HG03039 (cell line): Measurements from ENCODE around the gene CARD9.

ENCODE experiments used
- ATAC-seq: cut with Tn5 transposase; IDR thresholded peaks from one replicate; pipeline ENCODE4 v1.9.1; 2021; ENCODE audit warnings: mild to moderate bottlenecking, moderate library complexity; ENCODE audit not compliant: unreplicated experiment

CARD9 gene

DNA sequence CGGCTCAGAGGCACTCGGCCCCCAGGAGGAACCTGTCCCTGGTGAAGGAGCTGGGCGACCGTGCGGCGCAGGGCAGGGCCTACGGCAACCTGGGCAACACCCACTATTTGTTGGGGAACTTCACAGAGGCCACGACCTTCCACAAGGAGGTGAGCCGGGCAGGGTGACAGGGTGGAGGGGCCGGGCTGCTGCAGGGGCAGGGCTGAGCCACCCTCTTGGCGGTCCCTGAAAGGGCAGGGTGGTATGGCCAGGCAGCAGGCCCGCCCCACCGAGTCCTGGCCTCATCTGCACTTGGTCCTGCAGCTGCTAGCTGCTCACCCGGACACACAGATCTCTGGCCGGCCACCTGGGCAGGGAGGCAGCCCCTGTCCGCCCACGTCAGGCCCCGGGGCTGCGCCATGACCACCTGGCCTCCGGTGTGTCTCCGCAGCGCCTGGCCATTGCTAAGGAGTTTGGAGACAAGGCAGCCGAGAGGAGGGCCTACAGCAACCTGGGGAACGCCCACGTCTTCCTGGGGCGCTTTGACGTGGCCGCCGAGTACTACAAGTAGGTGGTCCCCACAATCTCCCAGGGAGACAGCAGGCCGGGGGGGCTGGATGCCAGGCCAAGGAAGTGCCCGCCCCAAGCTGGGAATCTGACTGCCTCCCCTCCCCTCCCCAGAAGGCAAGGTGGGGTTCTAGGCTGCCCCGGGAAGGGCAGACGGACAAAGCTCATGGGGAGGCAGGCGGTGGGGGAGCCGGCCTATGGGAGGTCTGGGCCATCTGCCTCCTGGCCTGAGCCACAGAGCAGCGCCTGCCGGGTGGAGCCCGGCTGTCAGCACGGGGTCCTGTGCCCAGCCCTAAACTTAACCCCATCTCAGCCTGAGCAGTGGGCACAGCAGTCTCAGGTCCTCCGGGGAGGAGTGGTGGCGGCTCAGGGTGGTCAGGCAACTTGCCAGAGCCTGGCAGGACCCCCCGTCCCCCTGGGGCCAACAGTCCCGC, 35.8 kb downstream of the CARD9 start:
- no peak for ATAC-seq

DNA sequence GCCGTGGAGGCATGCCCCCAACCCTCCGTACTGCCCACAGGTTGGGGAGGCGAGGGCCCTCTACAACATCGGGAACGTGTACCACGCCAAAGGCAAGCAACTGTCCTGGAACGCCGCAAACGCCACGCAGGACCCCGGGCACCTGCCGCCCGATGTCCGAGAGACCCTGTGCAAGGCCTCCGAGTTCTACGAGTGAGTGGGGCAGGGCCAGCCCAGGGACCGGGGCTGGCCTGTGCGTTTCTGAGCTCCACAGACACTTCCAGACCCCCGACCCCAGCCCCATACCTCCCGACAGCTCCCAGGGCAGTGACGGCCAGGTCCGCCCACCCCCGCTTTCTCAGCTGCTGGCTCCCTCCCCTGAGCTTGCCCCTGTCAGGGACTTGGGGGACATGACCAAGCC, 36.6 kb downstream of the CARD9 start:
- ATAC-seq: no peak

DNA sequence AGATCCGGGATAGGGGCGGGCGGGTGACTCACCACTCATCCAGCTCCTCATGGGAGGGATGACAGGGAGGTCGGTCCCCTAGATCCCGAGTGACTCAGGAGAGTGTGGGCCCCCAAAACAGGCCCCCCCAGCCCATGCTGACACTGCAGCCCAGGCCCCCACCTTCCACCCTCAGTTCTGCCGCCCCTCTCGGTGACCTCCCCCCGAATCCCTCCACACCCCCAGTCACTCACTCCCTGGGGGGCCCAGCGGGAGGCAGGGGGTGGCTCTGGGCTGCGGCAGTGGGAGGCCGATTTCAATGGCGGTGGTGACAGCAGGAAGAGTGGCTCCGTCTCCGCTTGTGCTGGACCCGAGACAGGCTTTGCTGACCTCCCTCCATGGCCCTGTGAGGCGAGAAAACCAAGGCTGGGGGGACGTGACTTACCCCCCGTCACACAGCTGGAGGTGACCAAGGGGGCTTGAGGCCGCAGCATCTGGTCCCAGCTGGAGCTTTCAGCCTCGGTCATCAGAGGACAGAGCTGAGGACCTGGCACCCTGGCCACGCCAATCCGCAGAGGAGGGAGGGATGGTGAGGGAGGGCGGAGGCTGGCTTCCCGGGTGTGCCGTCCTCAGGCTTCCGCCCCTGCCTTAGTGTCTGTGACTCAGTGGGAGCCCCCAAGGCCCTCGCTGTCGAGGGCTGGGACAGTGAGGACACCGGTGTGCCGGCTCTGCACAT, 37.2 kb downstream of the CARD9 start:
- no peak for ATAC-seq

- ATAC-seq: no peak
These were observed 37.9 kb downstream of the CARD9 start for GRCh38 chr9:136335296-136336155.

- ATAC-seq: no peak
These were observed 38.9 kb downstream of the CARD9 start for GRCh38 chr9:136334541-136334940.

- no peak for ATAC-seq
These were observed 40.0 kb downstream of the CARD9 start for GRCh38 chr9:136333486-136333885.

DNA sequence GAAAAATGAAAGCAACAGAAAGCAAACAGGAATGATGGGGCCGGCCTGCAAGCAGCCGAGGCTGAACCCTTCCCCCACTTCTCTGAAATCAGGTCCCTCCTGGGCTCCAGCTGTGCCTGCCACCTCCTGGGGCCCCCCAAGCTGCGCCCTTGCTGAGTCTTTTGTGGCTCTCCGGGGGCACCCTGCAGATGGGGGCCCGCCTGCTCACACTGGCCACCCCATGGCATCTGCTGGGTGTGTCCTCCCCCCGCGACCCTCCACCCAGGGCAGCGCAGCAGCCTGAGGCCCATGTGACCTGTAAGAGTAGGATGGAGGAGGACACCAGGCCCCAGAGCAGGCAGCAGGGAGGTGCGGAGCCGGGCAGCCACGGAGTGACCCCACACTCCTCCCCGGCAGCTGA, 40.4 kb downstream of the CARD9 start:
- no peak for ATAC-seq

DNA sequence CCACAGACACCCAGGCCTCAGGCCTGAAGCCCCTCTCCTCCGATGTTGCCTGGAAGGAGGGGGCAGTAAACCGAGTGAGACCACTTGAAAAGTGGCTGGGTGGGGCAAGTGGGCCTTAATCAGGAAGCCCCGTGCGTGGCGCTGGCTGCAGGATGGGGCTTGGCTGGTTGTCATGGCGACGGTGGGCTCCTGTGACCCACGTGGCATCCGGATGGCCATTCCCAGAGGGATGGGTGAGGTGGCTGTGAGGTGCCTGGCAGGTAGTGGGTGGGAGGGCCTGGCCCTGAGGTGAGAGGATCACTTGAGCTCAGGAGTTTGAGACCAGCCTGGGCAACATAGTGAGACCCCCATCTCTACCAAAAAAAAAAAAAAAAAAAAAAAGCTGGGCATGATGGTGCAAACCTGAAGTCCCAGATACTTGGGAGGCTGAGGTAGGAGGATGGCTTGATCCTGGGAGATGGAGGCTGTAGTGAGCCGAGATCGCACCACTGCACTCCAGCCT, 40.9 kb downstream of the CARD9 start:
- ATAC-seq: no peak

DNA sequence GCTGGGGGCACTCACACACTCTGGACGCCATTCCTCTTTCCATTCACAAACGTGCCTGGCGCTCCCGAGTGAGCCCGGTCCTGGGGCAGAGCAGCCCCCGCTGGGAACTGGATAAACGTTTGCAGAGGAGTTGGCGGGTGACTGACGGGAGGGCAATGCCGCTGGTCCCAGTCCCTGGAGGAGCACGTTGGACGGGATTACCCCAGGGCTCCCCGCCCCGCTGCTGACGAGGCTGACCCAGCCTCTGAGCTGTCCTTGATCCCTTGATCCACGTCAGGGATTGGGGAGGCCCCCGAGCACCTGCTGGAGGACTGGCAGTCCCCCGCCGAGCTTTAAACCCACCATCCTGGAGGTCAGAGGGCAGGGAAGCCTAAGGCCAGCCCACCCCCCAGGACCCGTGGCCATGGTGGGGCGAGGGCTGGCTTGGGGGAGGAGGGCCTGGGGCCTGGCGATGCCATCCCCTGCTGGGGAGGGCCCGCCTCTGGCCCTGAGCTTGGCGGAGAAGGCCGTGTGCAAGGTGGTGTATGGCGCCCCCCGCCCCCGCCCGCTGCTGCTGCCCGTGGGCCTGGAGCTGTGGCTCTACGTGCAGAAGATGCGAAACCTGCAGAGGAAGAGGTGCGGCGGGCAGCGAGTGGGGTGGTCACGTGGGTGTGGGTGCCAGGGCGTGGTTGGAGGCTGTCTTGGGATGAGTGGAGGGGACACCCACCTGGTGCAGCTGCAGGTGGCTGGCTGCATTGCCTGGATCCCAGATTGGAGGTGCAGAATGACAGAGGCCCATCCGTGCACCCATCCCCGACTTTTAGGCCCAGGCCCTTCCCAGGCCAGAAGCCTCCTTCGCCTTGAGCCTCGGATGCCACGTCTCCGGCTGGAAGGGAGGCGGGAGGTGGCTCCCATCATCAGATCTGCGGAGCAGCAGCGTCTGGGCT, 41.6 kb downstream of the CARD9 start:
- ATAC-seq: no peak

DNA sequence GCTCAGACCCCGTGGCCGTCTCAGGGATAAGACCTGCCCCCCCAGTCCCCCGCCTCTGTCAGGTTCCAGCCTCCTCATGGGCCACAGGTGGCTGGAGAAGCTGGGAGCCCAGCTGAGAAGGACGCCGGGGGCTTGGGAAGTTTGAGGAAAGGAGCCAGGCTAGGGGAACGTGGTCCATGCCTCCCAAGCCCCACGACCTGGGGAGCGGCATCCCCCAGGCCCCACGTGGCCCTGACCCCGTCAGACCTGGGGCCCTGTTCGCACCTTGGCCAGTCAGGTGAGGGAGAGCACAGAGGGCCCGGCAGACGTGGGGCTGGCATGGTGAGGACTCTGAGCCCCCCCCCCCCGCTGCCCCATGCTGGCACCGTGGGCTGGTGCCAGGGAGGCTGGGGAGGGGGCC, 42.4 kb downstream of the CARD9 start:
- no peak for ATAC-seq

DNA sequence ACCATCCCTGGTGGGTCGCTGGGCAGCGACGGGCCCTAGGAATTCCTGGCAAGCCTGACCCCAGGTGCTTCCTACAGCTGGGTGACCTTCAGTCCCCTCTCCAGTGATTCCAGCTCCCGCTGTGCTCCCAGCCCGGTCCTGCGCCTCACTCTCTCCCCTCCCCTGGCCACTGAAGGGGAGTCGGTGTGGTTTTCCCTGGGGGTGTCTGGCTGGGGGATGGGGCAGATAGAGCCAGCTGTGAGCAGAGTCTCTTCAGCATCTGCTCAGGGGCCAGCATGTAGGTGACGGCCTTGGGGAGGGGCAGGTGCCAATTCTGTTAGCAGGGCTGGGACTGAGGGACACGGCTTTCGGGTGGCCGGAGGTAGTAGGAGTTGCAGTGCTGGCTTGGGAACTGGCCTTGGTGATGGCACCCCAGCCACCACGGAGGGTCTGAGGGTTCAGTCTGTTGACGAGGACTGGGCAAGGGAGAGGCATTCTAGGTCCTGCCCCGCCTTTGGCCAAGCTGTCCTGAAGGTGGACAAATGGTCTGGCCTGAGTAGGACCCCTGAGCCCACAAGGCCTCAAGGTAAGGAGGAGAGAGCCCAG, 43.0 kb downstream of the CARD9 start:
- ATAC-seq: no peak

GRCh38 chr9:136329636-136330405, 43.6 kb downstream of the CARD9 start:
- ATAC-seq: no peak

DNA sequence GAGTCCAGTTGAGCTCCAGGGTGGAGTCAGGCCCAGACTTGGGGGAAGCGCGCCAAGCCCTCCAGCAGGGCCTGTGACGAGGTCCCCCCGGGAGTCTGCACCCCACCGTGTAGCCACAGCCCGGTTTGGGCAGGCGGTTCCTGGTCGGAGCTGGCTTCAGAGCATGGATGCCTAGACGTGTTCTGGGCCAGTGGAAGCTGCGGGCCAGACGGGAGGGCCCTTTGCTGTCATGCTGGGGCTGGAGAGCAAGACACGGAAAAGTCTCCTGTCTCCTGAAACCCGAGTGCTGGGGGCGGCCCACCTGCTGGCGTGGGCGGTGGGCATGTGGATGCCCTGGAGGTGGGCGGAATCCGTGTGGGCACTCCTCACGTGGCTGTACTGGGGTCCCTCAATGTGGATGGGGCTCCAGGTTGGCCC, 44.2 kb downstream of the CARD9 start:
- ATAC-seq: no peak

DNA sequence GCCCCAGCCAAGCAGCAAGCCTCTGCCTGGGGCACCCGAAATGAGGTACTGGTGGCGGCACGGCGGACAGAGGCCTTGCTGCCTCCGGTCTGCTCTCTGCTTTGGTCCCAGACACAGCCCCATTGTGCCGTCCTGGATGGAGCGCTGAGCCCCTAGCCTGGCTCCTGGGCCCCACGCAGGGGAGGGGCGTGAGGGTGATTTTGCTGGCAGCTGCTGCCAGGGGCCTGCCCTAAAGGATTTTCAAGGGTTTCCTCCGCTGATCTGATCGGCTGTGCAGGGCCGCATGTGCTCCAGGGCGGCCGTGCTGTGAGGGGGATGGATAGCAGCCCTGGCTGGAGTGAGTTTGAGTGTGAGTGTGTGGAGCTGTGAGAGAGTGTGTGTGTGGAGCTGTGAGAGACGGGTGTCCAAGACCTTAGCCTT, 44.8 kb downstream of the CARD9 start:
- ATAC-seq: no peak

DNA sequence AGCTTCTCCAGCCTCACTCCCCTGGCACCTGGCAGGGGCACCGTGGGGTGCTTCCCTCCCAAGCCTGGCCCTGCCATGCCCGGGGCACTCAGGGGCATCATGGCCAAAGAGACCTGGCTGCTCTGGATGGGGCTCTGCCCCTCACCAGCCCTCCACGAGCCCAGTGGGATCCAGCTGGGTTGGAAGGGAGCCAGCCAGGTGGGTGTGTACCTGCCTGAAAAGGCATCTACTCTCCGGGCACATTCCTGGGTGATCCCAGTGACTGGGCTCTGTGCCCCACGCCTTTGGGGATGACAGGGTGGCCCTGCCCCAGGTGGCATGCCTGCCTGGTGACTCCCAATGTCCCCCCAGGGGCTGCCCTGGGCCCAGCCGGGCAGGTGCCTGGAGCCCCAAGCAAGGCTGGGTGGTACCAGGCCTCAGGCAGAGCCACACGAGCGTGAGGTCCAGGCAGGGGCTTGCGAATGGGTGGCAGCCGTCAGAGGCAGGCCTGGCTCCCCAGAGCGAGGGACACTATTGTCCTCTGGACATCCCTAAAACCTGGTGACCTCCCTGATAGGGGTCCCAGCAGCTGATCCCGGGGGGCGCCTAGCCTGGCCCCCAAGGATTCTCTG, 45.4 kb downstream of the CARD9 start:
- no peak for ATAC-seq

DNA sequence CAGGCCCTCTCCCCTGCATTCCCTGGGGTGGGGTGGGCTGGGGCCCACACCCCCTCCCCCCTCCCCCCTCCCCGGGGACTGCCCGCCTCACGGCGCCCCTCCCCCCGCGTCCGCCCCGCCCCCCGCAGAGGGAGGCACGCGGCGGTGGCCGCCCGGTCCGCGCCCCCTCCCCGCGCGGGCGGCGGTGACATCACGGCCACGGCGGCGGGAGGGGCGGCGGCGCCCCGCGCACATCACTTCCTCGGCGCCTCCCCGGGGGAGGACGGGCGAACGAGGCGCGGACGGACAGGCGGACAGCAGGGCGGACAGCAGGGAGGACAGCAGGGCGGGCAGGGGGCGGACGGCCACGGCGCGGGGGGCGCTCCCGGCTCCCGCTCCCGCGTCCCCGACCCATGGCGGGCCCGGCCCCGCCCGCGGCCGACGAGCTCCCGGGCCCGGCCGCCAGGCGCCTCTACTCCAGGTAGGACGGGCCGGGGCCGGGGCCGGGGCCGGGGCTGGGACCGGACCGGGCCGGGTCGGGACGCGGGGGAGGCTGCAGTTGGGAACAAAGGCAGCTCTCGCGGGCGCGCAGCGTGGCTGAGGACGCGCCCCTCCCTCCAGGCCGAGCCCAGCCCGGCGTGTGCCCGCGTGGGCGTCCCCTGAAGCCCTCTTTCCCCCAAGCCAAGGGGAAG, 46.0 kb downstream of the CARD9 start, which contains the start of gene GPSM1:
Gene GPSM1 (plus strand): TSS at position 236 of the 671 bp plus-strand sequence. CDS start 157 bp downstream, at position 393.
- ATAC-seq: no peak

GRCh38 chr9:136326761-136327303, 46.6 kb downstream of the CARD9 start:
- no peak for ATAC-seq
